AG09309 (cell line): ENCODE measurements around the gene ROR1.

Experiments
- DNase-seq: peaks from one replicate; pipeline ENCODE4 v3.0.0-alpha.2; 2010; ENCODE audit warnings: low read depth
- H3K4me3 ChIP-seq: 2 replicates; pipeline ENCODE4 v1.5.1; 2011; ENCODE audit warnings: mild to moderate bottlenecking, low read depth, low read length, moderate library complexity; ENCODE audit not compliant: control insufficient read depth
- TF ChIP-seq, protein P1 (sequence below): IDR thresholded peaks from 2 replicates; pipeline ENCODE4 v1.5.1; 2011; ENCODE audit warnings: mild to moderate bottlenecking, low read depth, low read length, inconsistent platforms; ENCODE audit not compliant: insufficient read depth, control insufficient read depth; ENCODE audit errors: missing control alignments

Gene ROR1

DNA sequence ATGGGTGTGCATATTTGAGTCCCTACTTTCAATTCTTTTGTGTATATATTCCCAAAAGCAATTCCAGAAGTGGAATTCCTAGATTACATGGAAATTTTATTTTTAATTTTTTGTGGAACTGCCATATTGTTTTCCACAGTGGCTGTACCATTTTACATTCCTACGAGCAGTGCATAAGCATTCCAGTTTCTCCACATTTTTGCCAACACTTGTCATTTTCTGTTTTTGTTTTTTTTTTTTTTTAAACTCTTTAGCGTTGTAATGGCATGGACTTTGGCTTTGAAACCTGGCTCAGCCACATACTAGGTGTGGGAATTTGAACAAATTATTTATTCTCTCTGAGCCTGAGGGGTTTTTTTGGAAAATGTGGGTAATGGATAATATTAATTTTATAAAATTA lies 215.1 kb downstream of the ROR1 start:
- DNase-seq, result no peak
- TF ChIP-seq, protein P1, sequence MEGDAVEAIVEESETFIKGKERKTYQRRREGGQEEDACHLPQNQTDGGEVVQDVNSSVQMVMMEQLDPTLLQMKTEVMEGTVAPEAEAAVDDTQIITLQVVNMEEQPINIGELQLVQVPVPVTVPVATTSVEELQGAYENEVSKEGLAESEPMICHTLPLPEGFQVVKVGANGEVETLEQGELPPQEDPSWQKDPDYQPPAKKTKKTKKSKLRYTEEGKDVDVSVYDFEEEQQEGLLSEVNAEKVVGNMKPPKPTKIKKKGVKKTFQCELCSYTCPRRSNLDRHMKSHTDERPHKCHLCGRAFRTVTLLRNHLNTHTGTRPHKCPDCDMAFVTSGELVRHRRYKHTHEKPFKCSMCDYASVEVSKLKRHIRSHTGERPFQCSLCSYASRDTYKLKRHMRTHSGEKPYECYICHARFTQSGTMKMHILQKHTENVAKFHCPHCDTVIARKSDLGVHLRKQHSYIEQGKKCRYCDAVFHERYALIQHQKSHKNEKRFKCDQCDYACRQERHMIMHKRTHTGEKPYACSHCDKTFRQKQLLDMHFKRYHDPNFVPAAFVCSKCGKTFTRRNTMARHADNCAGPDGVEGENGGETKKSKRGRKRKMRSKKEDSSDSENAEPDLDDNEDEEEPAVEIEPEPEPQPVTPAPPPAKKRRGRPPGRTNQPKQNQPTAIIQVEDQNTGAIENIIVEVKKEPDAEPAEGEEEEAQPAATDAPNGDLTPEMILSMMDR, result no peak
- no peak overlapping the region for H3K4me3 ChIP-seq

DNA sequence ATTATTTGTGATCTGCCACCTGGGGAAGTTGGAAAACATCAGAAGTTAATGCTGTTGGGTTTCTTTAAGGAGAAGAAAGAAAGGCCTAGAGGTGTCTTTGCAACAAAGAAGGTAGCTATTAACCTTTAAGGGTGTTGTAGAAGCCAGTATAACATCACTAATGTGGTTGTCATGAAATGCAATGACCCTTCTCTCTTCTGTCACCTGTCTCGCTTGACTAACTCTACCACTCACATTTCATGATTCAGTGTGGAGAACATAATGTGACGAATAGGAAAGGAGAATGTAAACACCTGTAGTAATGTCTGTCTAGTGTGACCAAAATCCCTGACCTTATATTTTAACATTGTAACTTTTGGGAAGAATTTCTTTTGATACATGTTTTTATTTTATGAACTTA lies 217.9 kb downstream of the ROR1 start:
- no peak for DNase-seq
- no peak overlapping the region for H3K4me3 ChIP-seq
- TF ChIP-seq, protein P1, result no peak

DNA sequence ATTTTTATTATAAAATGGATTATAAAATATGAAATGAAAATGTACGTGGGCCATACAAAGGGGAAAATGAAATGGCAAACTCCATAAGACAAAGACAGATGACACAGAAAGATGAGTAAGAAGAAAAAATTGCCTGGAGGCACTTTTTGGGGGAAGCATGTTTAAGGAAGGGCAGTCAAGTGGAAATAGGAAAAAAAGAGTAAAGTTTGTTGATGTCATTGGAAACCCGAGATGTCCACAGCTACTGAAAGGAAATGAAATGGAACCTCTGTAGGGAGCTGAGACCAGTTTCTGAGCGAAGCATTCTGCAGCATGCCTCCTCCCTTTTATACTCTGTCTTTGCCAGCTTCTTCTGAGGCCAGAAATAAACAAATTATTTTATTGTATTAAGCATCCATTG lies 226.2 kb downstream of the ROR1 start:
- no peak for DNase-seq
- TF ChIP-seq, protein P1, result no peak
- no peak overlapping the region for H3K4me3 ChIP-seq

DNA sequence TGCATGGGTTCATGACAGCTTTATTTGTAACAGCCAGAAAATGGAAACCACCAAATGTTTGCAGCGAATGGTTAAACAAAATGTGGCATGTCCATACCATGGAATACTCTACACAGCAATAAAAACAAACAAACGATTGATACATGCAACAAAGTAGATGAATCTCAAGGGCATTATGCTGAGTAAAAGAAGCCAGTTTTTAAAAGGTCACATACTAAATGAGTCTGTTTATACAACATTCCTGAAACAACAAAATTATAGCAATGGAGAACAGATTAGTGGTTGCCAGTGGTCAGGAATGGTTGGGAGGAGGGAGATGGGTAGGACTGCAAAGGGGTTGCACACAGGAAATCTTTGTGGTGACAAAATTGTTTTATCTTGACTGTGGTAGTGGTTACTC lies 227.2 kb downstream of the ROR1 start:
- DNase-seq, result no peak
- TF ChIP-seq, protein P1, result no peak

DNA sequence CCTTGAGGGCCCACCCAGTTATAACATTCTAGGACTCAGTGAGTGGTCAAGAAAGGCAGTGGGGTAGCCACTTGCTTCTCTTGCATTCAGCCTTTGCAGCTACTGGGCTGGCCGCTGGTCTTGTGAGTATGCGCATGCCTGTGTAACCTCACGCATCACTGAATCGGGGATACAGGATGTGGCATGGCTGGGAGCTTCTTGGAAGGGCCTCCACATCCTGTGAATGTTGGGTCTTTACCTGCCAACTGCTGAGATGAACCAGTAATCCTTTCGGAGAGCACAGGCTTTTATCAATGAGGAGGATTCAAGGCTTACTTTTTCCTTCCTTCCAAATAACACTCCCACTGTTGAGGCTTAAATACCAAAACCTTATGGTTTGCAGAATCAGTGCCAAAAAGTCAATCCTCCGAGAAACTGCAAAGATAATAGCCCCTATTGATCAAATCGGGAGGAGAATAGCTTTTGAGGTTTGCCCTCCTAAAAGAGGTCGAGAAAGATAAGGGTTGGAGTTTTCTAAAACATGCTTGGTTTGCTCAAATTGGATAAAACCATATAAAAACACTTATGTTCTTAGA lies 230.7 kb downstream of the ROR1 start:
- H3K4me3 ChIP-seq, result no peak overlapping the region
- DNase-seq, result no peak
- TF ChIP-seq, protein P1, result no peak

More for the DNA sequence above, 227.2 kb downstream of the ROR1 start:
- no peak overlapping the region for H3K4me3 ChIP-seq

DNA sequence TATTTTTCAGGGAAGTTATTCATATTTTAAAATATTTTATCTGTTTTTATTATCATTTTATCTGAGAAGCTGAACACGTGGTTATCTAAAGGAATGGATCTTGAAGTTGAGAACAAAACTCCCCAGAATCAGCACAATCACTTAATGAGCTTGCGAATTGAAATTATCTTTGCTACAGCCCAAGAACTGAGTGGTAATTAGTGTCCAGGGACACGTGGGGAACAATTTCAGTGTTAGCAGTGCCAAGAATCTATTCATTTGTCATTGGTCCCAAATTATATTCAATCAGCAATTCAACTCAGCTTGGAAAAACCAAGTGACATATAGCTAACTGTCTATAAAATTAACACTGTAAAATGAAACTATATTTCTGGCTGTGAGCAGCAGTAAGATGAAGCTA lies 232.0 kb downstream of the ROR1 start:
- DNase-seq, result no peak
- H3K4me3 ChIP-seq, result no peak overlapping the region
- TF ChIP-seq, protein P1, result no peak
